HEK293T (cell line): Measurements from ENCODE around the gene CHL1.

Source experiments
- CTCF ChIA-PET: fragments of 350-600 bp; formaldehyde crosslinking; extraction: SDS; loops from one replicate; lab custom pipeline; 2021; ENCODE audit warnings: antibody characterized with exemption, inconsistent platforms; lab: Yijun Ruan, JAX
- POLR2A ChIA-PET: fragments of 350-600 bp; formaldehyde crosslinking; extraction: SDS; loops from one replicate; lab custom pipeline; 2020; ENCODE audit warnings: antibody characterized with exemption, inconsistent platforms; lab: Yijun Ruan, JAX
- DNase-seq: peaks from one replicate; pipeline ENCODE4 v3.0.0; 2012; ENCODE audit warnings: mixed read lengths; ENCODE audit errors: extremely low spot score
- ARNT ChIP-seq: fragments of 450-650 bp; IDR thresholded peaks from 2 replicates; pipeline ENCODE4 v1.6.1; 2017; ENCODE audit warnings: mild to moderate bottlenecking
- BHLHE40 ChIP-seq: fragments of 450-650 bp; IDR thresholded peaks from 2 replicates; pipeline ENCODE4 v1.6.1; 2016; ENCODE audit warnings: mild to moderate bottlenecking, moderate library complexity, borderline replicate concordance
- CTBP1 ChIP-seq: fragments of 450-650 bp; IDR thresholded peaks from 2 replicates; pipeline ENCODE4 v1.6.1; 2016; ENCODE audit warnings: borderline replicate concordance
- ELF4 ChIP-seq: fragments of 450-650 bp; IDR thresholded peaks from 2 replicates; pipeline ENCODE4 v1.6.1; 2017; ENCODE audit warnings: antibody characterized with exemption
- FOXA1 ChIP-seq: fragments of 450-650 bp; IDR thresholded peaks from 2 replicates; pipeline ENCODE4 v1.6.1; 2016; ENCODE audit warnings: mild to moderate bottlenecking
- FOXK2 ChIP-seq: fragments of 450-650 bp; IDR thresholded peaks from 2 replicates; pipeline ENCODE4 v1.6.1; 2016; ENCODE audit warnings: mild to moderate bottlenecking
- FOXM1 ChIP-seq: fragments of 450-650 bp; IDR thresholded peaks from 2 replicates; pipeline ENCODE4 v1.6.1; 2017; ENCODE audit warnings: mild to moderate bottlenecking, borderline replicate concordance
- HDGF ChIP-seq: fragments of 450-650 bp; IDR thresholded peaks from 2 replicates; pipeline ENCODE4 v1.6.1; 2017; ENCODE audit warnings: antibody characterized with exemption, borderline replicate concordance
- L3MBTL2 ChIP-seq: fragments of 450-650 bp; conservative IDR thresholded peaks from 2 replicates; pipeline ENCODE4 v1.6.1; 2016; ENCODE audit warnings: mild to moderate bottlenecking
- LEF1 ChIP-seq: fragments of 450-650 bp; IDR thresholded peaks from 2 replicates; pipeline ENCODE4 v1.6.1; 2017; ENCODE audit warnings: mild to moderate bottlenecking, borderline replicate concordance
- NFRKB ChIP-seq: fragments of 450-650 bp; IDR thresholded peaks from 2 replicates; pipeline ENCODE4 v1.6.1; 2016; ENCODE audit warnings: mild to moderate bottlenecking, moderate library complexity
- PKNOX1 ChIP-seq: fragments of 450-650 bp; IDR thresholded peaks from 2 replicates; pipeline ENCODE4 v1.6.1; 2016
- SP1 ChIP-seq: fragments of 450-650 bp; IDR thresholded peaks from 2 replicates; pipeline ENCODE4 v1.6.1; 2017
- SUZ12 ChIP-seq: fragments of 450-650 bp; IDR thresholded peaks from 2 replicates; pipeline ENCODE4 v1.6.1; 2016; ENCODE audit warnings: mild to moderate bottlenecking
- TARDBP ChIP-seq: fragments of 450-650 bp; IDR thresholded peaks from 2 replicates; pipeline ENCODE4 v1.6.1; 2016
- ZNF384 ChIP-seq: fragments of 450-650 bp; IDR thresholded peaks from 2 replicates; pipeline ENCODE4 v1.6.1; 2016

CHL1 gene

GRCh38 chr3:325495-325894, 128.9 kb downstream of the CHL1 start:
- TF ChIP-seq ARNT: no peak
- TF ChIP-seq TARDBP: no peak
- TF ChIP-seq CTBP1: no peak
- no peak for TF ChIP-seq HDGF
- TF ChIP-seq FOXA1: no peak
- no peak for TF ChIP-seq FOXK2
- no peak for TF ChIP-seq LEF1
- TF ChIP-seq NFRKB: no peak
- no peak for TF ChIP-seq PKNOX1
- no peak for TF ChIP-seq FOXM1
- no peak for TF ChIP-seq SP1
- ChIA-PET POLR2A (no interaction called here), CTCF (no interaction called here)
- no peak for DNase-seq

- no peak for DNase-seq
- CTCF ChIA-PET: interaction anchor here (0.6 kb wide), 1 partner anchor 92 kb away, joined by 4 read pairs; no protein-coding TSS in a partner anchor
- POLR2A ChIA-PET: no interaction called here
- TF ChIP-seq SUZ12 (no peak), FOXK2 (no peak), ZNF384 (no peak), CTBP1 (no peak), ARNT (no peak), L3MBTL2 (no peak), NFRKB (no peak), PKNOX1 (no peak), FOXA1 (no peak), HDGF (no peak), TARDBP (no peak), LEF1 (no peak), BHLHE40 (no peak), SP1 (no peak), FOXM1 (no peak), ELF4 (no peak)
These were observed 134.0 kb downstream of the CHL1 start for GRCh38 chr3:330494-331115.

- ChIA-PET CTCF (interaction anchor here (0.6 kb wide), 1 partner anchor 19 kb away, joined by 5 read pairs; no protein-coding TSS in a partner anchor), POLR2A (no interaction called here)
- no peak for TF ChIP-seq NFRKB
- TF ChIP-seq ARNT: no peak
- no peak for TF ChIP-seq LEF1
- TF ChIP-seq HDGF: no peak
- no peak for DNase-seq
These were observed 135.3 kb downstream of the CHL1 start for GRCh38 chr3:331881-332280.

- ChIA-PET POLR2A (no interaction called here), CTCF (interaction anchor here (0.6 kb wide), 1 partner anchor 279 kb away, joined by 4 read pairs; no protein-coding TSS in a partner anchor)
- no peak for DNase-seq
- TF ChIP-seq SUZ12 (no peak), ARNT (no peak), L3MBTL2 (no peak), ELF4 (no peak), BHLHE40 (no peak)
These were observed 136.1 kb downstream of the CHL1 start for GRCh38 chr3:332701-333100.

GRCh38 chr3:335240-335639, 138.7 kb downstream of the CHL1 start:
- ChIA-PET POLR2A (no interaction called here), CTCF (no interaction called here)
- no peak for DNase-seq
- no peak for TF ChIP-seq FOXK2
- no peak for TF ChIP-seq L3MBTL2
- TF ChIP-seq SP1: no peak
- TF ChIP-seq FOXA1: no peak
- TF ChIP-seq BHLHE40: no peak
- no peak for TF ChIP-seq ELF4

- no peak for TF ChIP-seq ELF4
- no peak for TF ChIP-seq HDGF
- no peak for TF ChIP-seq SUZ12
- no peak for TF ChIP-seq BHLHE40
- no peak for TF ChIP-seq FOXA1
- TF ChIP-seq SP1: no peak
- TF ChIP-seq FOXM1: no peak
- TF ChIP-seq PKNOX1: no peak
- TF ChIP-seq ARNT: no peak
- TF ChIP-seq NFRKB: no peak
- DNase-seq: no peak
- ChIA-PET CTCF (no interaction called here), POLR2A (no interaction called here)
These were observed 142.8 kb downstream of the CHL1 start for GRCh38 chr3:339351-339750.

GRCh38 chr3:341998-342397, 145.4 kb downstream of the CHL1 start:
- ChIA-PET POLR2A (no interaction called here), CTCF (no interaction called here)
- DNase-seq: no peak
- no peak for TF ChIP-seq FOXK2
- TF ChIP-seq ELF4: no peak
- TF ChIP-seq CTBP1: no peak
- TF ChIP-seq LEF1: no peak
- TF ChIP-seq TARDBP: no peak
- no peak for TF ChIP-seq SUZ12
- no peak for TF ChIP-seq SP1
- no peak for TF ChIP-seq HDGF
- no peak for TF ChIP-seq NFRKB
- no peak for TF ChIP-seq FOXA1
- no peak for TF ChIP-seq PKNOX1
- no peak for TF ChIP-seq ARNT
- no peak for TF ChIP-seq L3MBTL2
- TF ChIP-seq FOXM1: no peak
- TF ChIP-seq ZNF384: no peak
- no peak for TF ChIP-seq BHLHE40
